Measurements from ENCODE around the gene BAZ2B. TPM values are rescaled to one million over a fixed set of nuclear protein-coding genes. Genes with fewer than 3 reads are reported as not detected.

BAZ2B gene
- total RNA-seq, 1 donor from 2014 or later = 32.4 TPM

- Histone ChIP-seq H3K27ac (replicated peaks) (peak overlapping the region; percentile 33), H3K4me3 (no peak overlapping the region), H3K27me3 (ENCODE audit: low read depth) (no peaks in the 10 kb centered on the region), H3K36me3 (peaks cover 17% of the 10 kb centered on the region), H3K4me1 (peaks cover 9% of the 10 kb centered on the region), H3K9me3 (replicated peaks) (peaks cover 15% of the 10 kb centered on the region)
- no peak for TF ChIP-seq CTCF (IDR thresholded peaks at IDR 0.05; ENCODE audit: borderline replicate concordance)
- intact Hi-C loops (cut with micrococcal nuclease) = no loop called here
- DNase-seq = no peak
Measured at GRCh38 chr2:159497256-159497655, 119.1 kb downstream of the BAZ2B start.

DNA sequence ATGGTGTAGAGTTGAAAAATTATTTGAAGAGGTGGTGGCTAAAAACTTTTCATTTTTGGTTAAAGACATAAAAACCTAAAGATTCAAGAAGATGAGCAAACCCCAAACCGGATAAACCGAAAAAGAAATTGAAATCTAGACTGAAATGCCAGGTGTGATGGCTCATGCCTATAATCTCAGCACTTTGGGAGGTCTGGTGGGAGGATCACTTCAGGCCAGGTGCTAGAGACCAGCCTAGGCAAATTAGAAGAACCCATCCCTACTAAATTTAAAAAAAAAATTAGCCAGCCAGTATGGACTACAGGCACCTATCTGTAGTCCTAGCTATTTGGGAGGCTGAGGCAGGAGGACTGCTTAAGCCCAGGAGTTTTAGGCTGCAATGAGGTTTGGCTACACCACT, 126.9 kb downstream of the BAZ2B start:
- H3K4me3 ChIP-seq = no peak overlapping the region
- no peaks in the 10 kb centered on the region for H3K36me3 ChIP-seq
- intact Hi-C loops (cut with micrococcal nuclease) = no loop called here
- no peak for TF ChIP-seq CTCF (IDR thresholded peaks at IDR 0.05; ENCODE audit: borderline replicate concordance)
- no peaks in the 10 kb centered on the region for H3K9me3 ChIP-seq (replicated peaks)
- DNase-seq = no peak
- no peak overlapping the region for H3K27ac ChIP-seq (replicated peaks)
- H3K4me1 ChIP-seq = peaks cover 7% of the 10 kb centered on the region
- no peaks in the 10 kb centered on the region for H3K27me3 ChIP-seq (ENCODE audit: low read depth)

DNA sequence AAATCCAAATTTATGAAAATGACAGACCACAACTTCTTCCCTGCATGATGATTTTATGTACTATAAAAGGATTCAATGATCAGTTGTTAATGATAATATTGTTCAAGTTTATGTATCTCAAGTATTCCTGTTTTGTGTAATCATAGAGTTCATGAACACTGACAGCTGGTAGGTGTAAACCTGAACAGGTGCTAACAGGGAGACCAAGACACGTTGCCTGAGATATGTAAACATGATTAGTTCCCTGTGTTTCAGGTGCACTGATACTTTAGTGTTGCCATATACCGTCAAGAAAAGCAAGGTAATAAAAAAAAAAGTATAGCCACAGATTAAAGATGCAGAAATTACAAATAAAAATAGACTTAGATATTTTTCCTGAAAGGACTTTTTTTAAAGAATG, 131.8 kb downstream of the BAZ2B start:
- Histone ChIP-seq H3K9me3 (replicated peaks) (no peaks in the 10 kb centered on the region), H3K27ac (replicated peaks) (no peak overlapping the region), H3K4me3 (no peak overlapping the region), H3K36me3 (no peaks in the 10 kb centered on the region), H3K4me1 (peaks cover 17% of the 10 kb centered on the region), H3K27me3 (ENCODE audit: low read depth) (no peaks in the 10 kb centered on the region)
- intact Hi-C loops (cut with micrococcal nuclease) = no loop called here
- no peak for TF ChIP-seq CTCF (IDR thresholded peaks at IDR 0.05; ENCODE audit: borderline replicate concordance)
- DNase-seq = no peak

GRCh38 chr2:159476329-159476728, 140.0 kb downstream of the BAZ2B start:
- TF ChIP-seq CTCF (IDR thresholded peaks at IDR 0.05; ENCODE audit: borderline replicate concordance) = no peak
- no peak for DNase-seq
- peaks cover 9% of the 10 kb centered on the region for H3K4me1 ChIP-seq
- H3K4me3 ChIP-seq = no peak overlapping the region
- H3K9me3 ChIP-seq (replicated peaks) = no peaks in the 10 kb centered on the region
- peaks cover 38% of the 10 kb centered on the region for H3K36me3 ChIP-seq
- H3K27ac ChIP-seq (replicated peaks) = no peak overlapping the region
- H3K27me3 ChIP-seq (ENCODE audit: low read depth) = no peaks in the 10 kb centered on the region
- intact Hi-C loops (cut with micrococcal nuclease) = no loop called here

DNA sequence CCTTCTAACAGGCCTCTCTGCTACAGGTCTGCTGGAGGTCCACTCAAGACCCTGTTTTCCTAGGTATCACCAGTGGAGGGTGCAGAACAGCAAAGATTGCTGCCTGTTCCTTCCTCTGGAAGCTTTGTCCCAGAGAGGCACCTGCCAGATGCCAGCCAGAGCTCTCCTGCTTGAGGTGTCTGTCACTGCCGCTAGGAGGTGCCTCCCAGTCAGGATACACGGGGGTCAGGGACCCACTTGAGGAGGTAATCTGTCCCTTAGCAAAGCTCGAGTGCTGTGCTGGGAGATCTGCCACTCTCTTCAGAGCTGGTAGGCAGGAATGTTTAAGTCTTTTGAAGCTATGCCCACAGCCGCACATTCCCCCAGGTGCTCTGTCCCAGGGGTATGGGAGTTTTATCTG, 140.6 kb downstream of the BAZ2B start:
- DNase-seq = no peak
- intact Hi-C loops (cut with micrococcal nuclease) = no loop called here
- no peaks in the 10 kb centered on the region for H3K9me3 ChIP-seq (replicated peaks)
- TF ChIP-seq CTCF (IDR thresholded peaks at IDR 0.05; ENCODE audit: borderline replicate concordance) = no peak
- peaks cover 38% of the 10 kb centered on the region for H3K36me3 ChIP-seq
- no peaks in the 10 kb centered on the region for H3K27me3 ChIP-seq (ENCODE audit: low read depth)
- no peak overlapping the region for H3K27ac ChIP-seq (replicated peaks)
- peaks cover 6% of the 10 kb centered on the region for H3K4me1 ChIP-seq
- H3K4me3 ChIP-seq = no peak overlapping the region

DNA sequence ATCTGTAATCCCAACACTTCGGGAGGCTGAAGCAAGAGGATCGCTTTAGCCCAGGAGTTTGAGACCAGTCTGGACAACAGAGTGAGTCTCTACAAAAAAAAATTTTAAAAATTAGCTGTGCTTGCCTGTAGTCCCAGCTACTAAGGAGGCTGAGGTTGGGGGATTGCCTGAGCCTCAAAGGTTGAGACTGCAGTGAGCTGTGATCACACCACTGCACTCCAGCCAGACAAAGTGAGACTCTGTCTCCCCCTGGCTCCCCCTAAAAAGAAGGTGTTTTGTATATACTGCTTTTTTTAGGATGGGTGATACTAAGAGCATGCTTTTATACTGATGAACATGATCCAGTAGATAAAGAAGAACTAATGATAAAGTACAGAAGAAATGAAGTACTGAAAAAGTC, 145.0 kb downstream of the BAZ2B start:
- intact Hi-C loops (cut with micrococcal nuclease) = no loop called here
- Histone ChIP-seq H3K27me3 (ENCODE audit: low read depth) (no peaks in the 10 kb centered on the region), H3K4me3 (no peak overlapping the region), H3K4me1 (peaks cover 5% of the 10 kb centered on the region), H3K36me3 (peaks cover 25% of the 10 kb centered on the region), H3K9me3 (replicated peaks) (peaks cover 9% of the 10 kb centered on the region), H3K27ac (replicated peaks) (no peak overlapping the region)
- no peak for DNase-seq
- no peak for TF ChIP-seq CTCF (IDR thresholded peaks at IDR 0.05; ENCODE audit: borderline replicate concordance)

All from left ventricle myocardium inferior (tissue), 1 donor.